Measurements from ENCODE around the gene NUCB2. TPM values are rescaled to one million over a fixed set of nuclear protein-coding genes. Genes with fewer than 3 reads are reported as not detected.
"Not testable (repeated sequence)": the region's sequence is repeated elsewhere in the genome, so short reads cannot be mapped to it uniquely, and the experiment has no call there.

The NUCB2 gene
- total RNA-seq, 1 experiment from 2014 or later: 39.6 TPM

GRCh38 chr11:17240780-17241179, 35.8 kb upstream of the NUCB2 start:
- ChIA-PET CTCF (no interaction called here), POLR2A (ENCODE audit: low non-redundant PET) (no interaction called here)
- no peaks in the 10 kb centered on the region for H3K36me3 ChIP-seq (ENCODE audit: insufficient read depth, low read length, poor library complexity, severe bottlenecking)
- no peak overlapping the region for H3K27ac ChIP-seq (ENCODE audit: low read depth, low read length, poor library complexity, severe bottlenecking)
- no TSS peak for BruUV-seq (replicated peaks)
- no peaks in the 10 kb centered on the region for H3K27me3 ChIP-seq (replicated peaks; ENCODE audit: insufficient read depth, low read depth, low read length, poor library complexity)
- H3K4me3 ChIP-seq (ENCODE audit: low read depth, low read length, poor library complexity, severe bottlenecking): no peak overlapping the region
- no peak for DNase-seq (ENCODE audit: low spot score)
- no peak for TF ChIP-seq CTCF (conservative IDR thresholded peaks at IDR 0.05; ENCODE audit: low read depth, low read length)
- TF ChIP-seq EZH2 (IDR thresholded peaks at IDR 0.05; ENCODE audit: borderline replicate concordance, low read depth, low read length, poor library complexity, severe bottlenecking): no peak
- no peaks in the 10 kb centered on the region for H3K4me1 ChIP-seq (ENCODE audit: insufficient read depth, low read length, poor library complexity, severe bottlenecking)
- intact Hi-C loops (cut with micrococcal nuclease; ENCODE audit: unreplicated experiment): no loop called here
- H3K9me3 ChIP-seq (ENCODE audit: low read depth, low read length, poor library complexity, severe bottlenecking): no peaks in the 10 kb centered on the region

GRCh38 chr11:17242954-17243353, 33.6 kb upstream of the NUCB2 start:
- H3K27ac ChIP-seq (ENCODE audit: low read depth, low read length, poor library complexity, severe bottlenecking); CTCF ChIA-PET; BruUV-seq (replicated peaks); H3K4me3 ChIP-seq (ENCODE audit: low read depth, low read length, poor library complexity, severe bottlenecking); H3K4me1 ChIP-seq (ENCODE audit: insufficient read depth, low read length, poor library complexity, severe bottlenecking); H3K9me3 ChIP-seq (ENCODE audit: low read depth, low read length, poor library complexity, severe bottlenecking); H3K27me3 ChIP-seq (replicated peaks; ENCODE audit: insufficient read depth, low read depth, low read length, poor library complexity); intact Hi-C loops (cut with micrococcal nuclease; ENCODE audit: unreplicated experiment); POLR2A ChIA-PET (ENCODE audit: low non-redundant PET); DNase-seq (ENCODE audit: low spot score); H3K36me3 ChIP-seq (ENCODE audit: insufficient read depth, low read length, poor library complexity, severe bottlenecking): not testable (repeated sequence)

- H3K36me3 ChIP-seq (ENCODE audit: insufficient read depth, low read length, poor library complexity, severe bottlenecking): no peaks in the 10 kb centered on the region
- no TSS peak for BruUV-seq (replicated peaks)
- intact Hi-C loops (cut with micrococcal nuclease; ENCODE audit: unreplicated experiment): no loop called here
- no peak overlapping the region for H3K4me3 ChIP-seq (ENCODE audit: low read depth, low read length, poor library complexity, severe bottlenecking)
- H3K4me1 ChIP-seq (ENCODE audit: insufficient read depth, low read length, poor library complexity, severe bottlenecking): no peaks in the 10 kb centered on the region
- ChIA-PET CTCF (no interaction called here), POLR2A (ENCODE audit: low non-redundant PET) (no interaction called here)
- TF ChIP-seq CTCF (conservative IDR thresholded peaks at IDR 0.05; ENCODE audit: low read depth, low read length) (no peak), EZH2 (IDR thresholded peaks at IDR 0.05; ENCODE audit: borderline replicate concordance, low read depth, low read length, poor library complexity, severe bottlenecking) (no peak)
- no peaks in the 10 kb centered on the region for H3K9me3 ChIP-seq (ENCODE audit: low read depth, low read length, poor library complexity, severe bottlenecking)
- DNase-seq (ENCODE audit: low spot score): no peak
- H3K27ac ChIP-seq (ENCODE audit: low read depth, low read length, poor library complexity, severe bottlenecking): no peak overlapping the region
- no peaks in the 10 kb centered on the region for H3K27me3 ChIP-seq (replicated peaks; ENCODE audit: insufficient read depth, low read depth, low read length, poor library complexity)
These were observed 32.5 kb upstream of the NUCB2 start for GRCh38 chr11:17244046-17244445.

GRCh38 chr11:17250561-17251350, 25.8 kb upstream of the NUCB2 start:
- H3K4me1 ChIP-seq (ENCODE audit: insufficient read depth, low read length, poor library complexity, severe bottlenecking): no peaks in the 10 kb centered on the region
- TF ChIP-seq CTCF (conservative IDR thresholded peaks at IDR 0.05; ENCODE audit: low read depth, low read length): no peak
- TF ChIP-seq EZH2 (IDR thresholded peaks at IDR 0.05; ENCODE audit: borderline replicate concordance, low read depth, low read length, poor library complexity, severe bottlenecking): no peak
- H3K9me3 ChIP-seq (ENCODE audit: low read depth, low read length, poor library complexity, severe bottlenecking): no peaks in the 10 kb centered on the region
- BruUV-seq (replicated peaks): no TSS peak
- intact Hi-C loops (cut with micrococcal nuclease; ENCODE audit: unreplicated experiment): no loop called here
- H3K27ac ChIP-seq (ENCODE audit: low read depth, low read length, poor library complexity, severe bottlenecking): no peak overlapping the region
- H3K36me3 ChIP-seq (ENCODE audit: insufficient read depth, low read length, poor library complexity, severe bottlenecking): no peaks in the 10 kb centered on the region
- H3K4me3 ChIP-seq (ENCODE audit: low read depth, low read length, poor library complexity, severe bottlenecking): no peak overlapping the region
- ChIA-PET POLR2A (ENCODE audit: low non-redundant PET) (no interaction called here), CTCF (interaction anchor here (0.6 to 0.7 kb wide), 2 partner anchors 17 to 29 kb away, joined by 4 to 6 read pairs; no protein-coding TSS in a partner anchor)
- DNase-seq (ENCODE audit: low spot score): no peak
- no peaks in the 10 kb centered on the region for H3K27me3 ChIP-seq (replicated peaks; ENCODE audit: insufficient read depth, low read depth, low read length, poor library complexity)
